ENCODE measurements around the gene CD160.
"Not testable (repeated sequence)": the region's sequence is repeated elsewhere in the genome, so short reads cannot be mapped to it uniquely, and the experiment has no call there.

CD160 gene

DNA sequence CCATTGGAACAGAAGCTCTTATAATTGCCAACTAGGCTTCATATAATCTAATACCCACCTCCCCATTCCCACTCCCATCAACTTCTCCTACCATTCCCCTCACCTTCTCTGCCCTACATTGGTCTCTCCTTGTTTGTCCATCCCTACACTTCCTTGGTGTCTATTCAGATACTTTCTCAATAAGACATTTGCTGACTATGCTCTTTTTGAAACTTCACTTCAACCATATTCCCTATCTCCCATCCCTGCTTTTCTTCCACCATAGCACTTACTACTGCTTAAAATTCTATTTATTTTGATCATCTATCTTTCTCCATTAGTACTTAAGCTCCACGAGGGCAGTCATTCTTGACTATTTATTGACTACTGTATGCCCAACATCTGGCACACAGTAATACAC lies 40.4 kb downstream of the CD160 start:
- no peak for DNase-seq (ENCODE audit: low read depth)
- no peak overlapping the region for H3K4me3 ChIP-seq (ENCODE audit: low read depth, low read length)
- TF ChIP-seq, protein P1, sequence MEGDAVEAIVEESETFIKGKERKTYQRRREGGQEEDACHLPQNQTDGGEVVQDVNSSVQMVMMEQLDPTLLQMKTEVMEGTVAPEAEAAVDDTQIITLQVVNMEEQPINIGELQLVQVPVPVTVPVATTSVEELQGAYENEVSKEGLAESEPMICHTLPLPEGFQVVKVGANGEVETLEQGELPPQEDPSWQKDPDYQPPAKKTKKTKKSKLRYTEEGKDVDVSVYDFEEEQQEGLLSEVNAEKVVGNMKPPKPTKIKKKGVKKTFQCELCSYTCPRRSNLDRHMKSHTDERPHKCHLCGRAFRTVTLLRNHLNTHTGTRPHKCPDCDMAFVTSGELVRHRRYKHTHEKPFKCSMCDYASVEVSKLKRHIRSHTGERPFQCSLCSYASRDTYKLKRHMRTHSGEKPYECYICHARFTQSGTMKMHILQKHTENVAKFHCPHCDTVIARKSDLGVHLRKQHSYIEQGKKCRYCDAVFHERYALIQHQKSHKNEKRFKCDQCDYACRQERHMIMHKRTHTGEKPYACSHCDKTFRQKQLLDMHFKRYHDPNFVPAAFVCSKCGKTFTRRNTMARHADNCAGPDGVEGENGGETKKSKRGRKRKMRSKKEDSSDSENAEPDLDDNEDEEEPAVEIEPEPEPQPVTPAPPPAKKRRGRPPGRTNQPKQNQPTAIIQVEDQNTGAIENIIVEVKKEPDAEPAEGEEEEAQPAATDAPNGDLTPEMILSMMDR (conservative IDR thresholded peaks at IDR 0.05; ENCODE audit: low read depth, low read length), result no peak

- not testable (repeated sequence) for H3K4me3 ChIP-seq (ENCODE audit: low read depth, low read length); DNase-seq (ENCODE audit: low read depth)
These were observed 41.2 kb downstream of the CD160 start for GRCh38 chr1:145760395-145760949.

- DNase-seq (ENCODE audit: low read depth); H3K4me3 ChIP-seq (ENCODE audit: low read depth, low read length): not testable (repeated sequence)
These were observed 42.2 kb downstream of the CD160 start for GRCh38 chr1:145761498-145761897.

DNA sequence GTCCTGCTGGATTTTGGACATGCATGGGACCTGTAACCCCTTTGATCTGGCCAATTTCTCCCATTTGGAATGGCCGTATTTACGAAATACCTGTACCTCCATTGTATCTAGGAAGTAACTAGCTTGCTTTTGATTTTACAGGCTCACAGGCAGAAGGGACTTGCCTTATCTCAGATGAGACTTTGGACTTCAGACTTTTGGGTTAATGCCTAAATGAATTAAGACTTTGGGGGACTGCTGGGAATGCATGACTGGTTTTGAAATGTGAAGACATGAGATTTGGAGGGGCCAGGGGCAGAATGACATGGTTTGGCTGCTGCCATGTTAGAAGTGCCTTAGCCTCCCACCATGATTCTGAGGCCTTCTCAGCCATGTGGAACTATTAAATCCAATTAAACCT lies 42.7 kb downstream of the CD160 start:
- H3K4me3 ChIP-seq (ENCODE audit: low read depth, low read length); DNase-seq (ENCODE audit: low read depth): not testable (repeated sequence)

DNA sequence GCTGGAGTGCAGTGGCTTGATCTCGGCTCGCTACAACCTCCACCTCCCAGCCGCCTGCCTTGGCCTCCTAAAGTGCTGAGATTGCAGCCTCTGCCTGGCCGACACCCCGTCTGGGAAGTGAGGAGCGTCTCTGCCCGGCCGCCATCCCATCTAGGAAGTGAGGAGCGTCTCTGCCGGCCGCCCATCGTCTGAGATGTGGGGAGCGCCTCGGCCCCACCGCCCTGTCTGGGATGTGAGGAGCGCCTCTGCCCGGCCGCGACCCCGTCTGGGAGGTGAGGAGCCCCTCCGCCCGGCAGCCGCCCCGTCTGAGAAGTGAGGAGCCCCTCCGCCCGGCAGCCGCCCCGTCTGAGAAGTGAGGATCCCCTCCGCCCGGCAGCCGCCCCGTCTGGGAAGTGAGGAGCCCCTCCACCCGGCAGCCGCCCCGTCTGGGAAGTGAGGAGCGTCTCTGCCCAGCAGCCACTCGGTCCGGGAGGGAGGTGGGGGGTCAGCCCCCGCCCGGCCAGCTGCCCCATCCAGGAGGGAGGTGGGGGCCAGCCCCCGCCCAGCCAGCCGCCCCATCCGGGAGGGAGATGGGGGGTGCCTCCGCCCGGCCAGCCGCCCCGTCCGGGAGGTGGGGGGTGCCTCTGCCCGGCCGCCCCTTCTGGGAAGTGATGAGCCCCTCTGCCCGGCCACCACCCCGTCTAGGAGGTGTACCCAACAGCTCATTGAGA lies 45.1 kb downstream of the CD160 start:
- H3K4me3 ChIP-seq (ENCODE audit: low read depth, low read length); DNase-seq (ENCODE audit: low read depth): not testable (repeated sequence)

GRCh38 chr1:145765127-145765526 lies 45.8 kb downstream of the CD160 start:
- DNase-seq (ENCODE audit: low read depth); H3K4me3 ChIP-seq (ENCODE audit: low read depth, low read length): not testable (repeated sequence)

DNA sequence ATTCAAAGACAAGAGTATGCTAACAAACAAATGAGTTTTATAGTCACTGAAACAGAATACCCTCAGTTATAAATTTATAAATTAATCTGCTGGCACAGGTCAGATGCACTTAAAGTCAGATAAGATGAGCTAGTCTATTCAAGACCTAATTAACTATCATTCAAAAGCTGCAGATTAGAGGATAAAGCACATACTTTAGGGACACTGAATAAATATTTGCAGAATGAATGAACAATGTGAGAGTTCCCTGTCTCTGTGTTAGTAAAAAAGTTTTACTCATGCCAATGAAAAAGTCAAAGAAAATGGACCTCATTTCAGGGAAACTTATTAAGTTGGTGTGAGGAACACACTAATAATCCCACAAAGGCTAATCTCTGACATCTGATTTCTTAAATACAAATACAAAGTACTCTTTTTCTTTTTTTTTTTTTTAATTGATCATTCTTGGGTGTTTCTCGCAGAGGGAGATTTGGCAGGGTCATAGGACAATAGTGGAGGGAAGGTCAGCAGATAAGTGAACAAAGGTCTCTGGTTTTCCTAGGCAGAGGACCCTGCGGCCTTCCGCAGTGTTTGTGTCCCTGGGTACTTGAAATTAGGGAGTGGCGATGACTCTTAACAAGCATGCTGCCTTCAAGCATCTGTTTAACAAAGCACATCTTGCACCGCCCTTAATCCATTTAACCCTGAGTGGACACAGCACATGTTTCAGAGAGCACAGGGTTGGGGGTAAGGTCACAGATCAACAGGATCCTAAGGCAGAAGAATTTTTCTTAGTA lies 46.5 kb downstream of the CD160 start:
- H3K4me3 ChIP-seq (ENCODE audit: low read depth, low read length); DNase-seq (ENCODE audit: low read depth): not testable (repeated sequence)

GRCh38 chr1:145766926-145767325 lies 47.6 kb downstream of the CD160 start:
- not testable (repeated sequence) for DNase-seq (ENCODE audit: low read depth)

GRCh38 chr1:145768004-145768403 lies 48.7 kb downstream of the CD160 start:
- not testable (repeated sequence) for DNase-seq (ENCODE audit: low read depth); H3K4me3 ChIP-seq (ENCODE audit: low read depth, low read length)

More at GRCh38 chr1:145766926-145767325, 47.6 kb downstream of the CD160 start:
- H3K4me3 ChIP-seq (ENCODE audit: low read depth, low read length), result not testable (repeated sequence)

DNA sequence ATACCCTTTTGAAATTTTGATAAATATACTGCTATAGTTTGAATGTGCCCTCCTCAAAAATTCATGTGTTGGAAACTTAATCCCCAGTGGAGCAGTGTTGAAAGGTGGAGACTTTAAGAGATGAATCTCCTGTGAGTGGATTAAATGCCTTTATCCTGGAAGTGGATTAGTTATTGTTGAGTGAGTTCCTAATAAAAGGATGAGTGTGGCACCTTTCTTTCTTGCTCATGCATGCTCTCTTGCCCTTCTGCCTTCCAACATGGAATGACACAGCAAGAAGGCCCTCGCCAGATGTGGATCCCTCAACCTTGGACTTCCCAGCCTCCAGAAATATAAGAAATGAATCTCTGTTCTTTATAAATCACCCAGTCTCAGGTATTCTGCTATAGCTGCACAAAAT lies 51.8 kb downstream of the CD160 start:
- no peak overlapping the region for H3K4me3 ChIP-seq (ENCODE audit: low read depth, low read length)
- no peak for DNase-seq (ENCODE audit: low read depth)
- TF ChIP-seq, protein P1 (conservative IDR thresholded peaks at IDR 0.05; ENCODE audit: low read depth, low read length), result no peak

GRCh38 chr1:145773423-145773822 lies 54.1 kb downstream of the CD160 start:
- TF ChIP-seq, protein P1 (conservative IDR thresholded peaks at IDR 0.05; ENCODE audit: low read depth, low read length), result no peak
- DNase-seq (ENCODE audit: low read depth), result no peak
- H3K4me3 ChIP-seq (ENCODE audit: low read depth, low read length), result no peak overlapping the region

All from choroid plexus epithelial cell (primary cell).